ES-I3 (cell line): ENCODE data around the gene ZBTB12.
A peak's percentile ranks its signal among the peaks of the same experiment; 100 is the strongest.

Experiments used
- H3K36me3 ChIP-seq: 2 replicates; pipeline ENCODE4 v1.6.1; 2013; ENCODE audit warnings: mild to moderate bottlenecking, low read length, control low read depth, moderate library complexity; ENCODE audit not compliant: insufficient read depth
- H3K4me1 ChIP-seq: 2 replicates; pipeline ENCODE4 v1.6.1; 2013; ENCODE audit warnings: mild to moderate bottlenecking, control low read depth, low read length; ENCODE audit not compliant: insufficient read depth
- H3K9ac ChIP-seq: 2 replicates; pipeline ENCODE4 v1.6.1; 2013; ENCODE audit warnings: low read depth, mild to moderate bottlenecking, low read length, moderate library complexity
- H3K9me3 ChIP-seq: 2 replicates; pipeline ENCODE4 v1.6.1; 2013; ENCODE audit warnings: mild to moderate bottlenecking, low read length, moderate library complexity; ENCODE audit not compliant: control insufficient read depth, insufficient read depth

ZBTB12 gene

DNA sequence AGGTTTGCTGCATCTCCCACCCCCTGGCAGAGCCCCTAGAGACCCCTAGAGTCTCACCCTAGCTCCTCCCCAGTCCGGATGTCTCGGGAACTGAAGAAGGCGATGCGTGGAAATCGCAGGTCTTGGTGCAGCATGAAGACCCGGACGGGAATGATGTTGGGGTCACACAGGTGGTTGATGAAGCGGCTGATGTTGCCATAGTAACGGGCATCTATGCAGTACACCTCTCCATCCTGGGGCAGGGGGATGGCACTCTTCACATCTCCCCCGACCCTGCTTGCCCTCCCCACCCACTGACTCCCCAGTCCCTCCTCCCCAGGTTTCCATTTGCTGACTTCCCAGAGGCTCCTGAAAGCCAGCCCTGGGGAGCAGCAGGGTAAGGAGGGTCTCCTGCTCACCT, 21.3 kb downstream of the ZBTB12 start:
- H3K9ac ChIP-seq, result no peak overlapping the region
- peaks cover 8% of the 10 kb centered on the region for H3K36me3 ChIP-seq
- H3K4me1 ChIP-seq, result no peaks in the 10 kb centered on the region; the same call in 1 of the 2 replicates
- H3K9me3 ChIP-seq, result no peaks in the 10 kb centered on the region

GRCh38 chr6:31879901-31880300, 22.0 kb downstream of the ZBTB12 start:
- H3K36me3 ChIP-seq, result peaks cover 8% of the 10 kb centered on the region

DNA sequence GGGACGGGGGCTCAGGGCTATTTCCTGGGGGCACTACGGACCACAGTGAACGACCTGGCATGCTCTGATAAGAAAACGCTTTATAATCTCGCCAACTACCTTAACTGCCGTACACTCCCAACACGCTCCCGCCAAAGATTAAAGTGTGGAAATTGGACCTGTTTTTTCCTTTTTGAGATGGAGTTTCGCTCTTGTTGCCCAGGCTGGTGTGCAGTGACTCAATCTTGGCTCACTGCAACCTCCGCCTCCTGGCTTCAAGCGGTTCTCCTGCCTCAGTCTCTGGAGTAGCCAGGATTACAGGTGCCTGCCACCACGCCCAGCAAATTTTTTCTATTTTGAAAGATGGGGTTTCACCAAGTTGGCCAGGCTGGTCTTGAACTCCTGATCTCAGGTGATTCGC, 22.7 kb downstream of the ZBTB12 start:
- Histone ChIP-seq H3K9ac (no peak overlapping the region), H3K36me3 (peaks cover 5% of the 10 kb centered on the region), H3K9me3 (no peaks in the 10 kb centered on the region), H3K4me1 (no peaks in the 10 kb centered on the region; the same call in 1 of the 2 replicates)

More at GRCh38 chr6:31879901-31880300, 22.0 kb downstream of the ZBTB12 start:
- no peaks in the 10 kb centered on the region; the same call in 1 of the 2 replicates for H3K4me1 ChIP-seq
- H3K9ac ChIP-seq, result no peak overlapping the region
- no peaks in the 10 kb centered on the region for H3K9me3 ChIP-seq

- Histone ChIP-seq H3K36me3 (peaks cover 5% of the 10 kb centered on the region), H3K9me3 (no peaks in the 10 kb centered on the region), H3K4me1 (no peaks in the 10 kb centered on the region; the same call in 1 of the 2 replicates), H3K9ac (peak within 1 kb of the TSS; percentile 35; the same call in 1 of the 2 replicates)
Measured at GRCh38 chr6:31878726-31879125, 23.2 kb downstream of the ZBTB12 start, which contains the start of gene SLC44A4. TSS of gene SLC44A4 (minus strand) at chr6:31878997. CDS start at chr6:31878980, 17 bp downstream.

DNA sequence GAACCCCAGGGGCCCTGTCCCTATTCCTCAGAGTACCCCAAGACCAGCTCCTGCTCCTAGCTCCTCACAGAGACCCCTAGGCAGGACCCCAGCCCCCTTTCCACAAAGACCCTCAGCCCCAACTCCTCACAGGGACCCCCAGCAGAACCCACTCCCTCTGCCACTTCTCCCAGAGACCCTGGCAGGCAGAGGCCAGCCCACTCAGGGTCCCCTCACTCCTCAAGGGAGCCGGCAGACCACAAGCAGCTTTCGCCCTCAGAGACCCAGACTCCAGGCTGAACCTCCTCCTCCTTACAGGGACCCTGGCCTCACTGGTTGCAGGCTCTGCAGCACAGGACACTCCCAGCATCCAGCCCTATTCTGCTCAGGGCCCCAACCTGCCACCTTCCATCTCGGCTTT, 23.7 kb downstream of the ZBTB12 start:
- Histone ChIP-seq H3K36me3 (peaks cover 5% of the 10 kb centered on the region), H3K9me3 (no peaks in the 10 kb centered on the region), H3K9ac (no peak overlapping the region; the same call in 1 of the 2 replicates), H3K4me1 (no peaks in the 10 kb centered on the region; the same call in 1 of the 2 replicates)

DNA sequence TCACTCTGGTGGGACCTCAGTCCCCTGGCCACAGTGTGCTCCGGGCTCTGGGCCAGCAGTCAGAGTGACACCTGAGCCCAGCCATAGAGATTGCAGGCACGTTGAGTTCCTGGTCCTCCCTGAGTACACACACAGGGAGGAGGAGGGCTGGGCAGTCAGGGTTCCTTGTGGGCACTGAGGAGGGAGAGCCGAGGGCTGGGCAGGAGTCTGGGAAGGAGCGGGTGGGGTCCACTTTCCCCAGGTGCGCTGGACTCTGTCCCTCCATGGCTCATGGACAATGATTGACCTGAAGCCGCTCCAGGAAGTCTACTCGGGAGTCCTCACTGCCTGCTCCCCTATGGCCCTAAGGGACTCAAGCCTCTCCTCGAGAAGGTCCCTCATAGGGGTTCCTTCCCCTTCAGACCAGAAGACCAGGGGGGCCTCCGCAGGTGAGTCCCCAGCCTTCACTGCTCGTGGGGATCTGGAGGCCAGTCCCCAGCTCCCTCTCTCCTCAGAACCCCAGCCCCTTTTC, 24.2 kb downstream of the ZBTB12 start:
- H3K36me3 ChIP-seq, result peaks cover 5% of the 10 kb centered on the region; the same call in 1 of the 2 replicates
- no peaks in the 10 kb centered on the region for H3K9me3 ChIP-seq
- H3K4me1 ChIP-seq, result no peaks in the 10 kb centered on the region; the same call in 1 of the 2 replicates
- no peak overlapping the region for H3K9ac ChIP-seq

GRCh38 chr6:31877125-31877650, 24.7 kb downstream of the ZBTB12 start:
- H3K9ac ChIP-seq, result no peak overlapping the region
- H3K4me1 ChIP-seq, result no peaks in the 10 kb centered on the region; the same call in 1 of the 2 replicates
- no peaks in the 10 kb centered on the region for H3K9me3 ChIP-seq
- peaks cover 5% of the 10 kb centered on the region; the same call in 1 of the 2 replicates for H3K36me3 ChIP-seq

DNA sequence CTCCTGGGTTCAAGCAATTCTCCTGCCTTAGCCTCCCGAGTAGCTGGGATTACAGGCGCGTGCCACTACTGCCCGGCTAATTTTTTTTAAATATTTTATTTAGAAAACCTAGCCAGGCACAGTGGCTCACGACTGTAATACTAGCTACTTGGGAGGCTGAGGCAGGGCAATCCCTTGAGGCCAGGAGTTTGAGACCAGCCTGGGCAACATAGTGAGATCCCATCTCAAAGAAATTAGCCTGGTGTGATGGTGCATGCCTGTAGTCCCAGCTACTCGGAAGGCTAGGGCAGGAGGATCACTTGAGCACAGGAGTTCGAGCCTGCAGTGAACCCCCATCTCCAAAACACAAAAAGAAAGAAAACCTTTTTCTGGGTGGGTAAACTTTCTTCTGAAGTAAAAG, 25.5 kb downstream of the ZBTB12 start:
- no peak overlapping the region for H3K9ac ChIP-seq
- no peaks in the 10 kb centered on the region for H3K9me3 ChIP-seq
- peaks cover 3% of the 10 kb centered on the region; the same call in 1 of the 2 replicates for H3K4me1 ChIP-seq
- H3K36me3 ChIP-seq, result peaks cover 2% of the 10 kb centered on the region; the same call in 1 of the 2 replicates

DNA sequence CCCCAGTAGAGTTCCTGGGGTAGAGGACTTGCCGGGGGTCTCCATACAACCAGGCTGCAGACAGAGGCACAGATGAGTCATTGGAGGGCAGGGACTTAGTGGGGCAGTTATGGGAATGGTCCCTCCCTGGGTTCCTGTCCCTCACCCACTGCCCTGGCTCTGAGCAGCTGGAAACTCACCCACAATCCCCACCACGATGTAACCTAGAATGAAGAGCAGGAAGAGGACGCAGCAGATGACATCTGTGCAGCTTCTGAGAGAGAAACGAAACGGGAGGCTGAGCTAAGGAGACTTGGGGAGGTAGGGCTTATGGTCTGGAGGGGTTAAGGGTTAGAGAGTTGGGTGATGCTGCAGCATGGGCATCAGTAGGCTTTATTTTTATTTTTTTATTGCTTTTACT, 26.0 kb downstream of the ZBTB12 start:
- H3K4me1 ChIP-seq, result peaks cover 8% of the 10 kb centered on the region; the same call in 1 of the 2 replicates
- H3K36me3 ChIP-seq, result no peaks in the 10 kb centered on the region
- H3K9ac ChIP-seq, result no peak overlapping the region
- H3K9me3 ChIP-seq, result no peaks in the 10 kb centered on the region

GRCh38 chr6:31874836-31875572, 26.9 kb downstream of the ZBTB12 start:
- H3K9ac ChIP-seq, result no peak overlapping the region
- no peaks in the 10 kb centered on the region for H3K36me3 ChIP-seq
- no peaks in the 10 kb centered on the region for H3K9me3 ChIP-seq
- peaks cover 10% of the 10 kb centered on the region; the same call in 1 of the 2 replicates for H3K4me1 ChIP-seq

DNA sequence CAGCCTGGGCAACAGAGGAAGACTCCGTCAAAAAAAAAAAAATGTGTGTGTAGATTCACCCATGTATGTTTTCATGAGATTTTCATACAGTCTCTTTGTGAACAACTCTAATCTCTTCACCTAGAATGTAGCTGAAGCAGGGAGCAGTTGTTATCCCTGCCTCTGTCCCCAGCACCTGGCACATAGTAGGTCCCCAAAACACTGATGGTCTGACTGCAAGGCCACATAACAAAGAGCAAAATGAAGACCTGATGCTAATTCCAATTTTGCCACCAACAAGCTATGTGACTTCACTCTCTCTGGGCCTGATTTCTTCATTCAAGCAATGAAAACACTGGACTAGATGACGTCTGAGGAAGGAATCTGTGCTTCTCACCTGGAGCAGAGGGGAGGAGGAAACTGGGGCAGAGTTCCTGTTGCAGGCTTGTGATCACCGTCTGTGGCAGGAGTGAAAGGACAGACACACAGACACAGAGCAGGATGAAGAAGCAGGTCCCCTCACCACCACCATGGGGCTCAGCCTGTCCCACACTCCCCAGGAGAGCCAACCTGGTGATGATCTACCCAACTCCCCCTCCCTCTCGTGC, 27.7 kb downstream of the ZBTB12 start:
- H3K4me1 ChIP-seq, result peaks cover 10% of the 10 kb centered on the region; the same call in 1 of the 2 replicates
- no peaks in the 10 kb centered on the region for H3K9me3 ChIP-seq
- no peak overlapping the region for H3K9ac ChIP-seq
- H3K36me3 ChIP-seq, result no peaks in the 10 kb centered on the region

- Histone ChIP-seq H3K9ac (no peak overlapping the region; the same call in 1 of the 2 replicates), H3K36me3 (no peaks in the 10 kb centered on the region), H3K4me1 (peaks cover 10% of the 10 kb centered on the region; the same call in 1 of the 2 replicates), H3K9me3 (no peaks in the 10 kb centered on the region)
Measured at GRCh38 chr6:31871046-31871659, 30.7 kb downstream of the ZBTB12 start.

DNA sequence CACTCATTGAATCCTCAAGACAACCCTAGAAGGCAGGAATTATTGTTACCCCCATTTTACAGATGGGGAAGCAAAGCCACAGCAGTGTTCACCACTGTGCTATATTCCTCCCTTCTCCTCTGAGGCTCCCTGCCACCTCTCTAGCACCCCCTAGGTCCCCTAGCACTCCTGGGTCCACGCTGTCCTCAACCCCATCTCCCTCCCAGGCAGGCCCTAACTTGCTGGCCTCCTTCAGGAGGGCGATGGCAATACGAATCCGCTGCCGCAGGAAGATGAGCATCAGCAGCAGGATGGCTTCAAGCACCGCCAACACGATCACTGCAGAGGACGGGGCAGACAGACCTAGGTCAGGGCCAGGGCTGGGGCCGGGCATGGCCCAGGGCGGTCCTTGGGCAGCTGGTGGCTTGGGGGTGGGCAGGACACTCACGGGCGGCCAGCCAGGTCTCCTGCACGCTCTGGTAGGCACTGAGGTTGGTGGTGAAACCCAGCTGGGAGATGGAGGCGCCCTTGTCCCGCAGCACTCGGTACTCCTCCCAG, 31.4 kb downstream of the ZBTB12 start:
- H3K4me1 ChIP-seq, result peaks cover 10% of the 10 kb centered on the region; the same call in 1 of the 2 replicates
- no peak overlapping the region for H3K9ac ChIP-seq
- H3K9me3 ChIP-seq, result no peaks in the 10 kb centered on the region
- no peaks in the 10 kb centered on the region for H3K36me3 ChIP-seq

- no peak overlapping the region for H3K9ac ChIP-seq
- H3K9me3 ChIP-seq, result no peaks in the 10 kb centered on the region
- H3K36me3 ChIP-seq, result no peaks in the 10 kb centered on the region
- H3K4me1 ChIP-seq, result peaks cover 10% of the 10 kb centered on the region; the same call in 1 of the 2 replicates
Measured at GRCh38 chr6:31869343-31869742, 32.5 kb downstream of the ZBTB12 start.
